DMS 273 (cell line): ENCODE measurements around the gene RHEB.

Source experiments
- DNase-seq: peaks from one replicate; lab custom pipeline; 2025; ENCODE audit not compliant: unreplicated experiment; lab: John Stamatoyannopoulos, UW

The RHEB gene

DNA sequence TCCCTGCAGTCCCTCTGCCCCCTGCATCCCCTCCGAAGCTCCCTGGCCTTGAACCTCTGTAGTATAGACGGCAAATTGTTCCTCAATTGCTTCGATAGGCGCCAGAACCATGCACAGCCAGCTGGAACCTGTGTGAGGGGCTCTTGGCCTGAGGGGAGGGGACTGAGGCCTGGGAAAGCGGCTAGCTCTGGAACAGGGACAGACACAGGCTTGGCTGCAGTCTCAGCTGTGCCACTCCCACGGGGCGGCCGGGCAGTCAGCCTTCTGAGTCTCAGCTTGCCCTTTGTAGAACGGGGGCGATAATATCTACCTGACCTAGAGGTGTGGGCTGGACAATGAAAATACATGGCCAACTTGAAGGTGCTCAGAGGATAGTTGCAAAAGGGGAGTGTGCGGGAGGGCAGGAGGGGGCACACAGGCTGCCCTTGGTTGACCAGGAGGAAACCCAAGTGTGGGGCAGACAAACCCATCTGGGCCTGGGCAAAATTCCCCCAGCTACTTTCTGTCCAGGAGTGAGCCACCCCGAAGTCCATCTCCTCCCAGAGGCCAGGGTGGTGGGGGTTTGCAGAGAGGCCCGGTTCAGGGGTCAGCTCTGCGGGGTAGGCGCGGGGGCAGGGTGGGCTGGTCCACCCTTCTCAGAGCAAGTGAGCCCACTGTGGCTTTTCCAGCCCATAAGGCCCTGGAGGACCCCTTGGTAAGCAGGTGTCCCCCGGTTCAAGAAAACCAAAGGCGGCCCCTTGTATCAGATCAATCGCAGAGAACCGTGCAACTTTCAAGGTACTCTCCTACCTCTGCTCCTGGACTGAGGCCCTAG lies 84.4 kb downstream of the RHEB start:
- no peak for DNase-seq

- DNase-seq = no peak
Measured at GRCh38 chr7:151434549-151434948, 85.1 kb downstream of the RHEB start.

GRCh38 chr7:151433721-151434400 lies 85.8 kb downstream of the RHEB start:
- DNase-seq = no peak

- DNase-seq = peak; percentile 36
Measured at GRCh38 chr7:151432658-151433521, 86.8 kb downstream of the RHEB start.

DNA sequence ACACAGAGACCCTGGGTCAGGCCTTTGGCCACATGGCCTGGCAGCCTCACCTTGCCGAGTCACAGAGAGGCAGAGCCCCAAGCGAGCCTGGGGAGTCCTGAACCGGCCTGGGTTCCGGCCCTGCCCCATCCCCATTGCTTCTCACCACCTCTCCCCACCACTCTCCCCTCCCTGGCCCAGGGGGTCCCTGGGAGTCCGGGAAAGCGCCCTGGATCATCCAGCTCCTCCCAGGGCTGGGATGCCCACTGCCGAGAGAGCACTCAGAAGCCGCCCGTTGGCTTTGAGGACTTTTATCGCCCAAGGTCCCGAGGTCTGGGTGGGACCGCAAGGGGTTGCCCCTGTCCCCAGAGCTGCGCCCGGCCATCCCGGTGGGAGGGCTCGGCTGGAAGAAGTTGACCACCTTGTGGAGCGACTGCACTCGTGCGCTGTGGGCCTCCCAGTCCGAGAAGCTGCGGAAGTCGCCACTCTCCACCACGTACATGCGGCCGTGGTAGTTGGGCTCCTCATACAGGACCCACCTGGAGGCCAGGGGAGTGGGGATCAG lies 87.9 kb downstream of the RHEB start:
- DNase-seq = no peak

GRCh38 chr7:151431281-151431767 lies 88.4 kb downstream of the RHEB start:
- no peak for DNase-seq

- DNase-seq = no peak
Measured at GRCh38 chr7:151430391-151431205, 89.1 kb downstream of the RHEB start.

GRCh38 chr7:151429560-151430331 lies 89.9 kb downstream of the RHEB start:
- DNase-seq = peak; percentile 55

GRCh38 chr7:151429237-151429559 lies 90.5 kb downstream of the RHEB start:
- no peak for DNase-seq

DNA sequence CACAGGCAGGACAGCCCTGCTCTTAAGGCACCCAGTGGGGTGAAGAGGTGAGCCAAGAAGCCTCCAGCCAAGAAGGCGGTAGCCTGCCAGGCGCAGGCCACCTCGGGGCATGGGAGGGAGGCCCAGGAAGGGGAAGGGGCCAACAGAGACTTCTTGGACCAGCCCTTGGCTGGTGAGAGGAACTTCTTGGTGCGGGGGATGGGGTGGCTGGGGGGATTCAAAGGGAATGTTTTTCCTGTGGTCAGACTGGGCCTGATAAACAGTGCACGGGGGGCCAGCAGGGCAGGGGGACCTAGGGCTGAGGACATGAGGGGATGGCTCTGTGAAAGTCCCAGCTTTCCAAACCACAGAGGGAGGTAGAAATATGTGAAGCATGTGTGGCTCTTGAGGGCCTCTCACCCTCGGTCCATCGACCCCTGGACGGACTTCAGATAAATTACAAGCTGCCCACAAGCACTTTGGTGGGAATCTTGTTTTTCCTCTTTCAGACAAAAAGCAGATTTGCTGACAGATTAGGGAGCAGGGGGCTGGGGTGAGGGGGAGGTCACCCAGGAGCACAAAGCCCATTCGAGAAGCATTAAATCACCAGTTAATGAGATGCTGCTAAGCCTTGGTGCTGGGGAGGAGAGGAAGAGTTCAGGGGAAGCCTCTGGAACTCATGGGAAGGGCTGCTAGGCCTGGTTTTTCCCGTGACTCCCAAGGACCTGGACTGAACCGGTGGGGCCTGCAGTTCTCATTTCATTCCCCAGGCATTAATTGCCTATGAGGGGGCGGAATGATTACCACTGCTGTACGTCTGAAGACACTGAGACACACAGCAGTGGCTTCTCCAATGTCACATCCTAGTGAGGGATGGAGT lies 91.1 kb downstream of the RHEB start:
- peak; percentile 64 for DNase-seq

GRCh38 chr7:151427705-151428377 lies 91.9 kb downstream of the RHEB start:
- DNase-seq = peak; percentile 71

- DNase-seq = no peak
Measured at GRCh38 chr7:151426904-151427704, 92.6 kb downstream of the RHEB start.

DNA sequence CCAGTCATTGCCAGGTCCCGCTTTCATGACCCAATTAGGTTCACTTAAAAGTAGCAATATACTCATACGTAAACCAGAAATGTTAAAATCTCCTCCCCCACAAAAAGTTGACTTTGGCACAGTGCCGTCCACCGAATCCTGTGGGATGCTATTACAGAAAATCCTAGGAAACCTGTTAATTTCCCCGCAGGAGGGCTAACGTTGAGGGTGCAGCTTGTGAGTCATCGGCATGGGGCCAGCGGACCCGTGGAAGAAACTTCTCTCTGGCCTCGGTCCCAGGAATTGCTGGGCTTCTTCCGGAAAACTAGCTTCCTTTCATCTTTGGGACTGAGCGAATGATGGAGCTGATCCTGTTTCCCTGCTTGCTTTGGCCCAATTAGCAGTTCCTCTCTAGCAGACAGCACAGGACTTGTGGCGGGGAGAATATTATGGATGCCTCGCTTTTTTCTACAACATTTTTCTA lies 93.2 kb downstream of the RHEB start:
- DNase-seq = peak; percentile 86

DNA sequence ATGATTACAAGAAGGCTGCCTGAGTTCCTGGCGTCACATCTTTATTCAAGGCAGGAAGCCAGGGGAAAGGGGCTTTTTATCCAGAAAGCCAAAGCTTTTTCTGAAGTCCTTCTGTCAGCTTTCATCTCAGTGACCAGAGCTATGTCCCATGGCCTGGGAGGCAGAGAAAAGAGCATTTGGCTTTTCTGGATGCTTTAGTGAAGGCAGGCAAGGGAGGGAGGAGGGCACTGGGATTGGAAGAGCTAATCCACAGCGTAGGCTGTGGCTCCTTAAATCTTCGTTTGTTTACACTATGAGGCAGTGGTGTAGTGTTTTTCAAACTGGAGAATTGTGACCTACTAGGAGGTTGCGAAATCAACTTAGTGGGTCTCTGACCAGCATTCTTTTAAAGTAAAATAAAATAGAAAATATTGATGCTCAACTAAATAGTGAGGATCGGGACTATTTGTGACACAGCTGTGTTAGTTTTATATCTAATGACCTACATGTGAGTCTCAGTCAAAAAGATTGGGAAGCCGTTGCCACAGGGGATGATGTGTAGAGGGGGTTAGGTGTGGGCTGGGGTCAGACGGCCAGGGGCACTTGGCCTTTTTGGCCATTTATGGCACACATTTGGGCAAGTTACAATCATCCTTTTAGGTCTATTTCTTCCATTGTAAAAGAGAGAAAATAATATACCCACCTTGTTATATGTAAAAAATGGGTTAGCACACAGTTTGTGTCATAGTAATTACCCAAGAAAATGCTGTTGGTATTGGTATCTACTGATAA lies 93.8 kb downstream of the RHEB start:
- no peak for DNase-seq

- DNase-seq = no peak
Measured at GRCh38 chr7:151424799-151425198, 94.9 kb downstream of the RHEB start.

DNA sequence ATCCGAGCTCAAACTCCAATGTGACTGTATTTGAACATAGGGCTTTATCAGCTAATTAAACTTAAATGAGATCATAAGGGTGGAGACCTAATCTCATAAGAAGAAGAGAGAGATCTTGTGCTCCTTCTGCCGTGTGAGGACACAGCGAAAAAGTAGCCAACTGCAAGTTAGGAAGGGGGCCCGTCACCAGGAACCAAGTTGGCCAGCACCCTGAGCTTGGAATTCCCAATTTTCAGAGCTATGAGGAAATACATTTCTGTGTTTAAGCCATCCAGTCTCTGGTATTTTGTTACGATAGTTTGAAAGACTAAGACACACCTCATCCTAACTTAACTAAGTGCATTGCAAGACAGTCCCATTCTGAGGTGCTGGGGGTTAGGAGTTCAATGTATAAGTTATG lies 95.8 kb downstream of the RHEB start:
- no peak for DNase-seq
